ENCODE data around the gene MYEOV. TPM values are rescaled to one million over a fixed set of nuclear protein-coding genes. Genes with fewer than 3 reads are reported as not detected.

Gene MYEOV
- total RNA-seq, 4 donors from 2014 or later = 0.35 to 1.4 TPM; not detected in 2

- H3K36me3 ChIP-seq = no peaks in the 10 kb centered on the region
- no peaks in the 10 kb centered on the region for H3K27me3 ChIP-seq
- no peak for DNase-seq
- H3K4me3 ChIP-seq = no peak overlapping the region
- H3K27ac ChIP-seq = no peak overlapping the region
- intact Hi-C loops (cut with DNase I; ENCODE audit: low total_unique reads) = no loop called here
- TF ChIP-seq POLR2A (IDR thresholded peaks at IDR 0.05) = no peak
- no peak for TF ChIP-seq CTCF (IDR thresholded peaks at IDR 0.05)
- H3K4me1 ChIP-seq = no peaks in the 10 kb centered on the region
- no peaks in the 10 kb centered on the region for H3K9me3 ChIP-seq
Observed at GRCh38 chr11:69265210-69265609, 28.7 kb upstream of the MYEOV start.

GRCh38 chr11:69265911-69266510, 27.9 kb upstream of the MYEOV start:
- intact Hi-C loops (cut with DNase I; ENCODE audit: low total_unique reads) = no loop called here
- no peak for TF ChIP-seq POLR2A (IDR thresholded peaks at IDR 0.05)
- Histone ChIP-seq H3K36me3 (no peaks in the 10 kb centered on the region), H3K9me3 (no peaks in the 10 kb centered on the region), H3K4me3 (no peak overlapping the region), H3K4me1 (no peaks in the 10 kb centered on the region), H3K27ac (no peak overlapping the region), H3K27me3 (no peaks in the 10 kb centered on the region)
- DNase-seq = no peak

- no peak for DNase-seq
- no peak for TF ChIP-seq POLR2A (IDR thresholded peaks at IDR 0.05)
- TF ChIP-seq CTCF (IDR thresholded peaks at IDR 0.05) = no peak
- H3K36me3 ChIP-seq = no peaks in the 10 kb centered on the region
- H3K4me1 ChIP-seq = no peaks in the 10 kb centered on the region
- H3K9me3 ChIP-seq = no peaks in the 10 kb centered on the region
- no peaks in the 10 kb centered on the region for H3K27me3 ChIP-seq
- no peak overlapping the region for H3K4me3 ChIP-seq
- intact Hi-C loops (cut with DNase I; ENCODE audit: low total_unique reads) = no loop called here
- H3K27ac ChIP-seq = no peak overlapping the region
Observed at GRCh38 chr11:69267395-69267805, 26.6 kb upstream of the MYEOV start.

DNA sequence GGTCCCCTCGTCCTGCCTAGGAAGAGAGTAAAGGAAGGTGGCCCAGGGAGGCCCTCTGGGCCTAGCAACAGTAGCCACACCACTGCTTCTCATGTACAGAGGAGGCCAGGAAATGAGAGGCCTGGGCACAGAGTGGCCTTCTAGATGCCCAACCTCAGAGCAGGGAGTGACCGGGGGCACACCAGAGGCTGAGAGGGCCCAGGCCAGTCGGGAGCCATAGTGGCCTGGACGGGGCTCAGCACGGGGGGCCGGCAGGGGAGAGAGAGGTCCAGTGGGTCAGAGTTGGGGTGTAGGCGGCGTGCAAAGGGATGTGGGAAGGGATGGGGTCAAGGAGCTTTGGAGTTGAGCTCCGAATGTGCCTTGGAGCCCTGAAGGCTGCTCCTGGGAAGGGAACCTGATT, 25.0 kb upstream of the MYEOV start:
- TF ChIP-seq CTCF (IDR thresholded peaks at IDR 0.05) (no peak), POLR2A (IDR thresholded peaks at IDR 0.05) (no peak)
- H3K36me3 ChIP-seq = no peaks in the 10 kb centered on the region
- H3K4me3 ChIP-seq = no peak overlapping the region
- H3K4me1 ChIP-seq = no peaks in the 10 kb centered on the region
- intact Hi-C loops (cut with DNase I; ENCODE audit: low total_unique reads) = no loop called here
- no peak for DNase-seq
- no peaks in the 10 kb centered on the region for H3K27me3 ChIP-seq
- no peaks in the 10 kb centered on the region for H3K9me3 ChIP-seq
- H3K27ac ChIP-seq = no peak overlapping the region

DNA sequence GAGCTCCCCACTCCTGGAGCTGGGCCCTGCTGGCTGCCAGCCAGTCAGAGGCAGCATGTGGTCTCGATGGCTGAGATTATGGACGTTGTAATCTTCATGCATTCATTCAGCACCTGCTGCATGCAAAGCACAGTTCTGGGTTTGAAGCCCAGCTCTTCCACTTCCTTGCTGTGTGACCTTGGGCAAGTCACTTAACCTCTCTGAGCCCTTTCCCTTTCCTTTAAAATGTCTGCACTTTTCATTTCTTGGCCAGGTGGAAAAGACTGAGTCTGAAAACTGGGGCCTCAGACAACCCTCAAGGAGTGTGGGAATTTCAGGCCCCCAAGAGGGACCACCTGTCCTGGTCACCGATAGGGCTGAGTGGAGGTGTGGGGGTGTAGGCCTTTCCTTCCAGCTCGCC, 24.6 kb upstream of the MYEOV start:
- intact Hi-C loops (cut with DNase I; ENCODE audit: low total_unique reads) = no loop called here
- TF ChIP-seq POLR2A (IDR thresholded peaks at IDR 0.05) (no peak), CTCF (IDR thresholded peaks at IDR 0.05) (no peak)
- no peak for DNase-seq
- no peak overlapping the region for H3K27ac ChIP-seq
- no peaks in the 10 kb centered on the region for H3K36me3 ChIP-seq
- H3K4me1 ChIP-seq = no peaks in the 10 kb centered on the region
- no peaks in the 10 kb centered on the region for H3K9me3 ChIP-seq
- H3K4me3 ChIP-seq = no peak overlapping the region
- no peaks in the 10 kb centered on the region for H3K27me3 ChIP-seq

All from uterus (tissue), 4 donors.